Measurements from ENCODE around the gene GALNT12.

GALNT12 gene

GRCh38 chr9:98805506-98806272 lies 1.8 kb upstream of the GALNT12 start:
- DNase-seq = no peak

GRCh38 chr9:98806394-98807035 lies 955 bp upstream of the GALNT12 start:
- no peak for DNase-seq

- peak; percentile 22 for DNase-seq
Measured at GRCh38 chr9:98807814-98808195, 335 bp downstream of the GALNT12 start.

- no peak for DNase-seq
Measured at GRCh38 chr9:98808411-98808815, 943 bp downstream of the GALNT12 start.

GRCh38 chr9:98808875-98809274 lies 1.4 kb downstream of the GALNT12 start:
- no peak for DNase-seq

- DNase-seq = no peak
Measured at GRCh38 chr9:98809311-98810101, 2.0 kb downstream of the GALNT12 start.

GRCh38 chr9:98810102-98810842 lies 2.8 kb downstream of the GALNT12 start:
- no peak for DNase-seq

GRCh38 chr9:98811051-98811650 lies 3.7 kb downstream of the GALNT12 start:
- DNase-seq = no peak

- no peak for DNase-seq
Measured at GRCh38 chr9:98815391-98815951, 8.0 kb downstream of the GALNT12 start.

- no peak for DNase-seq
Measured at GRCh38 chr9:98818764-98819163, 11.3 kb downstream of the GALNT12 start.

- no peak for DNase-seq
Measured at GRCh38 chr9:98819231-98819630, 11.8 kb downstream of the GALNT12 start.

GRCh38 chr9:98821831-98822230 lies 14.4 kb downstream of the GALNT12 start:
- DNase-seq = no peak

- no peak for DNase-seq
Measured at GRCh38 chr9:98822661-98823060, 15.2 kb downstream of the GALNT12 start.

GRCh38 chr9:98823666-98824334 lies 16.3 kb downstream of the GALNT12 start:
- no peak for DNase-seq

GRCh38 chr9:98825414-98825813 lies 17.9 kb downstream of the GALNT12 start:
- DNase-seq = no peak

- no peak for DNase-seq
Measured at GRCh38 chr9:98826716-98827115, 19.2 kb downstream of the GALNT12 start.

GRCh38 chr9:98829766-98830165 lies 22.3 kb downstream of the GALNT12 start:
- no peak for DNase-seq

GRCh38 chr9:98830554-98830953 lies 23.1 kb downstream of the GALNT12 start:
- no peak for DNase-seq

GRCh38 chr9:98831696-98832095 lies 24.2 kb downstream of the GALNT12 start:
- DNase-seq = no peak

- no peak for DNase-seq
Measured at GRCh38 chr9:98832768-98833089, 25.3 kb downstream of the GALNT12 start.

GRCh38 chr9:98833090-98833956 lies 25.9 kb downstream of the GALNT12 start:
- DNase-seq = no peak
